Epithelial cell of prostate (primary cell): Measurements from ENCODE around the gene NKX3-2.

Experiments used
- DNase-seq: peaks from one replicate; pipeline ENCODE4 v3.0.0-alpha.2; 2011; ENCODE audit warnings: low read depth, low spot score
- H3K27ac ChIP-seq: fragments of 450-650 bp; 2 replicates; pipeline ENCODE4 v1.5.1; 2017; ENCODE audit warnings: mild to moderate bottlenecking

Gene NKX3-2

GRCh38 chr4:13534344-13535063 is 9.8 kb downstream of the NKX3-2 start:
- H3K27ac ChIP-seq, result no peak overlapping the region
- DNase-seq, result no peak

GRCh38 chr4:13533670-13534343 is 10.5 kb downstream of the NKX3-2 start:
- H3K27ac ChIP-seq, result no peak overlapping the region
- DNase-seq, result no peak

DNA sequence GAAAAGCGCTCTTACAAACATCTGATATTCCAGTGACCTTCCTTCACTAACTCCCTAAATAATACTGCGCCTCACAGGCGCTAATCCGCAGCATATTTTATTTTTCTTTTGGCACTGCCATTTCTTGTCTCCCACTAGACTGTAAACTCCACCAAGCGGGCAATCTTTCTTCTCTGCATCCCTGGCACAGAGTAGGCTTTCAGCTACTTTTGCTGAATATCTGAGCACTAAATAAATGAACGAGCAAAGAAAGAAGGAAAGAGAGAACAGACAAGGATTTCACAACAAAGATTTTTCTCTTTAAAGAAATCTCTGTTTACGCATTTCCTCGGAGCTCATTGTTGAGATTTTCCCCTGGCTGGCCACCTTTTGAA is 12.7 kb downstream of the NKX3-2 start:
- DNase-seq, result no peak
- no peak overlapping the region for H3K27ac ChIP-seq

DNA sequence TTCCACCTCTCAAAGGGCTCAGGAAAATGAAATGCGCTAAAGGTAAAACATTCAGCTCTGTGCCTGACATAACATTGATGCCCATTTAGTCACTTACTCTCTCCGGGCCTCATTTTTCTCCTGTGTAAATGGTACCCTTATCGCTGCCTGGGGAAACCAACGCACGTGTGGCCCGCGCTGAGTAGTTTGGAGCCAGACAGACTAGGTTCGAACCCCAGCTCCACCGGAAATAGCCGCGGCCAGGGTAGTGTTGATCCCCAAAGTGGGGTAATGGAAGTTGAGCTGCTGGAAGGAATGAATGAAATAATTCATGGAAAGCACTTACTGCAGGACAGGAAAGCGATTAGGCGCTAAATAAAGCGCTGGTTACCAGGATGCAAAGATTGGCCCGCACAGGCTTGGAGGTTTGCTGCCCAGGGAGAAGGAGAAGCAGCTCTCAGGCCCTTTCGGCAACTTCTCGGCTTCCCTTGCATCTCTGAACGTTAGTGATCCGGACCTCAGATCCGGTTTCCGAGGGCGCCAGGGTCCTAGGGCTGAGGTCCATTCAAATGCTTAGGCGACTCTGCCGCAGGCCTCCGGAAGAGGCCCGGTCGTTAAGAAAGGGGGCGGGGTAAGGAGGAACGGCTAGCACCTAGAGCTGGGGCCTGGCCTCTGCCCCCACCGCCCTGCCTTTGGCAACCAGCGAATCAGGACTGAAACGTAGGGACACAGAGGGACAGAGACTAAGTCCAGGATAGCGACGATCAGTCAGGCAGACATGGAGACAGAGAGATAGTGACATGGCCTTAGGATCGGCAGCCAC is 13.3 kb downstream of the NKX3-2 start:
- no peak overlapping the region for H3K27ac ChIP-seq
- no peak for DNase-seq

DNA sequence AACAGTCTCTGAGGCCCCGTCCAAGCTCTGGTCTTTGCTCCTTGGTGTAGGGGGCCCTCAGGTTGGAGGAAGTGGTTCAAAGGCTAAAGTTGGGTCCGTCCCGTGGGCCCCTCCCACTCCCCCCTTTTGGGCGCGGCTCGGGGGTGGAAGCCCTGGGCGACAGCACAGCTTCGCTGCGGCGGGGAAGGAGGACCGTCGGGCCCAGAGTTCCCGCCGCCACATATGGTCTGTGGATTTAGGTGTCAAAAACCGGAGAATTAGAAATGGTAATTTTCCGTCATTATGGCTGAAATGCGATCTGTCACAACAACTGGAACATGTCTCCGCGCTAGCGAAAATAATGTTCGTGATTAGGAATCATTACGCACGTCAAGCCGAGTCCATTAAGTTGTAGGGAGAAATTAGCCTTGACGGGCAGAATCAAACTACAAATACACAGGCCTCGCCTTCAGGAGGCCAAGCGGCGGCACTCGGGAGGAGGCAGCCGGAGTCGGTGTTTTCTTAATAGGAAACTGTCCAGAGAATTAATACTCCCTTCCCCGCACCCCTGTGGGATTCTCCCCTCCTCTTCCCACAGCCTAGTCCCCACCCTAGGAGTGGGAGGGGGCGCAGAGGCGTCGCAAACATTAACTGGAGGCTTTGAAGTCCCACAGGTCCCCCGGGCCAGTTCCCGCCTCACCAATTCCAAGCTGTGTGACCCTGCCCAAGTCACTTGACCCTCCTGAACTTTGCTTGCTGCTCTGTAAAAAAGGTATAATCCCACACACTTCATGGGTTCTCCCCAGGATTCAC is 15.0 kb downstream of the NKX3-2 start:
- H3K27ac ChIP-seq, result no peak overlapping the region
- no peak for DNase-seq

- H3K27ac ChIP-seq, result no peak overlapping the region
- DNase-seq, result no peak
Measured at GRCh38 chr4:13528821-13529127, 15.5 kb downstream of the NKX3-2 start.

- DNase-seq, result no peak
- H3K27ac ChIP-seq, result no peak overlapping the region
Measured at GRCh38 chr4:13527981-13528820, 16.1 kb downstream of the NKX3-2 start.

GRCh38 chr4:13527192-13527980 is 16.9 kb downstream of the NKX3-2 start:
- DNase-seq, result no peak
- no peak overlapping the region for H3K27ac ChIP-seq

- H3K27ac ChIP-seq, result no peak overlapping the region
- DNase-seq, result no peak
Measured at GRCh38 chr4:13526658-13527057, 17.6 kb downstream of the NKX3-2 start.

DNA sequence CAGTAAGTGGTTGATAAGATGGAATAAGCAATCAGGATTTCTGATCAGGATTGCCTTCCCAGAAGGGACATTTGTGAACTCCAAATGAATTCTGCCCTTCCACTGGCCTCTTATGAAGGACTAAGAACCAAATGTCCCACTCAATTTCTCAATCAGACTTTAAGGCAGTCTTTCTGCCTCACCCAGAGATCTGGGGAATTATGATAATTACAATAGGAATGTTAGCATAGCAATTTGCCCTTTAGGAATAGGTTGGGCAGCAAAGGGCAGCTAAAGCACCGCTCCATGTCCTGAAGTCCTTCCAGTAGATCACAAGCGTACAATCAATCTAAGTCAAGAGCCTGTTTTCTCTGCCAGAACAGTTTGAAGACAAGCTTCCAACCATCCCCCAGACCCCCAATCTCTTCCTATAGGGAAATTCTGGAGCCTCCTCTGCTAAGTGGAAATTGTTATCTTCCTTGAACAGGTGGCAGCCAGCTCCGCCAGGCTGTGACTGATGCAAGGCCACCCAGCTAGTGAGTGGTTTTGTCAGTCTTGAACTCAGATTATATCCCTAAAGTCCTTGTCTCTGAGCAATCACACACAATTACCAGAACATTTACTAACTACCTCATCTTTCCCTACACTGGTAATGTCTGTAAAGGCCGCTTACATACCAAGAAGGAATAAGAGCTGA is 18.6 kb downstream of the NKX3-2 start:
- H3K27ac ChIP-seq, result no peak overlapping the region
- DNase-seq, result no peak

GRCh38 chr4:13524504-13525243 is 19.6 kb downstream of the NKX3-2 start:
- H3K27ac ChIP-seq, result no peak overlapping the region
- no peak for DNase-seq

GRCh38 chr4:13523591-13524503 is 20.5 kb downstream of the NKX3-2 start:
- DNase-seq, result no peak
- no peak overlapping the region for H3K27ac ChIP-seq

DNA sequence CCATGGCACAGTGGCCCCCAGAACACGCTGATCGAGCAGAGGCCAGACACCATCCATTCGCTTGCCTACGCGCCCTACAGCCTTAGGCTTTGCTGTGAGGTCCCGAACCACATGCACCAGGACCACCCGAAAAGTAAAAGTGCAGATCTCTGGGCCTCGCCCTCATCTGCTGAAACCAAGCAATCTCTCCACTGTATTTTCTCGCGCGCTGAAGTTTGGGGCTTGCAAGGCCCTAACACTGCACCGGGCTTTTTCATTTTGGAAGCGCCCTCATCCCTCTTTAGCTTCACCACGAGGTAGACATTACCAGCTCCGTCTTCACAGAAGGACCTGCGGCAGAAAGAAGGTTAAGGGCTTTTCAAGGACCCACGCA is 21.2 kb downstream of the NKX3-2 start:
- DNase-seq, result no peak
- H3K27ac ChIP-seq, result no peak overlapping the region

- H3K27ac ChIP-seq, result no peak overlapping the region
- no peak for DNase-seq
Measured at GRCh38 chr4:13522282-13523104, 21.8 kb downstream of the NKX3-2 start.

DNA sequence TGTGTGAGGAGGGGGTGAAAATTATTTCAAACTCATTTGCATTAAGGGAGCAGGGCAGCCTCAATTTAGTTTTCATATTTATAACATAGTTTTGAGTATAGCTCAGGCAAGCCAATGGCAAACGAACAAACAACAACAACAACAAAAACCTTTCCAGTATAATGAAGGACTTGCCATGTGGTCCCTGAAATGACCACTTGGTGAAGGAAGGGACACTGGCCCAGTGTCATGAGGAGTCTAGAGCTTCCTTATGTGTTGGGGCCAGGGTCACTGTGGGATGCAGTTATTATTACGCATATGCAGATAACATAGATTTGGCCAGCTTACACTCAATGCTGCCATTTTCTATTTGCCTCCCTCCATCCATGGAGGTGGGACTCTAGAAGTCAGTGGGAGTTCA is 23.3 kb downstream of the NKX3-2 start:
- DNase-seq, result no peak
- no peak overlapping the region for H3K27ac ChIP-seq

GRCh38 chr4:13516315-13516860 is 27.9 kb downstream of the NKX3-2 start:
- no peak for DNase-seq
- no peak overlapping the region for H3K27ac ChIP-seq
